Activated naive CD4-positive, alpha-beta T cell treated with anti-CD3 and anti-CD28 coated beads, Interleukin-2, amount 50 U/mL, for 16 hours (primary cell): ENCODE measurements around the gene TMX1.
"Not testable (repeated sequence)": the region's sequence is repeated elsewhere in the genome, so short reads cannot be mapped to it uniquely, and the experiment has no call there.

Experiments used
- DNase-seq: peaks from one replicate; pipeline ENCODE4 v3.0.0-alpha.2; 2020

Gene TMX1, protein sequence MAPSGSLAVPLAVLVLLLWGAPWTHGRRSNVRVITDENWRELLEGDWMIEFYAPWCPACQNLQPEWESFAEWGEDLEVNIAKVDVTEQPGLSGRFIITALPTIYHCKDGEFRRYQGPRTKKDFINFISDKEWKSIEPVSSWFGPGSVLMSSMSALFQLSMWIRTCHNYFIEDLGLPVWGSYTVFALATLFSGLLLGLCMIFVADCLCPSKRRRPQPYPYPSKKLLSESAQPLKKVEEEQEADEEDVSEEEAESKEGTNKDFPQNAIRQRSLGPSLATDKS

DNA sequence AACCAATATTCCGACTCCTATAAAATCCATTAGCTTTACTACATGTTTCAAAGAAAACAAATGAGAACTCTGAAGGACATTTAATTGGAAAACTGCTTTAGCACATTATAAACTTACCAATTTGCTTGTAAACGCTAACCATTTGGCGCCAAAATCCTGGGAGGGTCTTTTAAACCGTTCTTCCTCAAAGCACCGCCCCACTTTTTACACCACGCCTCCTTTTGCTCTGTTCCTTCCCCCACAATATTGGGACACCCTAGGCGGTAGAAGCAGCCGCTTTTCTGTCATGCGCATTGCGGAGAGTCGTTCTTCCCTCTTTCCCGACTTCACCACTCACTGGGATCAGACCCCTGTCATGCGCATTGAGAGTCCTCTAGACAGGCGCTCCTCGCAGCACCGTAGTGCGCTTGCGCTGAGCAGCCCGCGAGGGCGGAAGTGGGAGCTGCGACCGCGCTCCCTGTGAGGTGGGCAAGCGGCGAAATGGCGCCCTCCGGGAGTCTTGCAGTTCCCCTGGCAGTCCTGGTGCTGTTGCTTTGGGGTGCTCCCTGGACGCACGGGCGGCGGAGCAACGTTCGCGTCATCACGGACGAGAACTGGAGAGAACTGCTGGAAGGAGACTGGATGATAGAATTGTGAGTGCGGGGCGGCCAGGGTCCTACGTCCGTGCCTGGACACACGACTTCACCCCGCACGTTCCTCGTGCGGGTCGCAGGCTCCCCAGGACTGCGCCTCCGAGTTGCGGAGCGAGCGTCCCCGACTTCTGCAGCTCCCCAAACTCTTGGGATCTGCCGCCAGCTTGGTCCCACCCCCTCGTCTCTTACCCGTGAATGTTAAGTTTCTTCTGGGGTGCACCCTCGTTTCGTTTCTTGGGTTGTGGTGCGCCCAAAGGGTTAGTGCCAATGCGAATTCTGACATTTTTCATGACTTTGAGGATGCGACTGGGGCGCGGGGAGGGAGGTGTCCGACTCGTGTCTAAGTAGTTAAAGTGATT lies at the start of gene TMX1:
TMX1 (plus strand) TSS at position 435 of the 991 bp plus-strand sequence; CDS start at position 481, 46 bp downstream.
- peak; percentile 88 for DNase-seq

DNA sequence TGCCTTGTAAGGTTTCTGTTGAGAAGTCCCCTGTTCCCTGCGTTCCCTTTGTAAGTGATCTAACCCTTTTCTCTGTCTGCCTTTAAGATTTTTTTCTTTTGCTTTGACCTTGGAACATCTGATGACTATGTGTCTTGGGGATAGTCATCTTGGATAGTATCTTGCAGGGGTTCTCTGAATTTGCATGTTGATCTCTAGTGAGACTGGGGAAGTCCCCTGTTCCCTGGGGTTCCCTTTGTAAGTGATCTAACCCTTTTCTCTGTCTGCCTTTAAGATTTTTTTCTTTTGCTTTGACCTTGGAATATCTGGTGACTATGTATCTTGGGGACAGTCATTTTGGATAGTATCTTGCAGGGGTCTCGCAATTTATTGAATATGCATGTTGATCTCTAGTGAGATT lies 38.2 kb upstream of the TMX1 start:
- DNase-seq: no peak

DNA sequence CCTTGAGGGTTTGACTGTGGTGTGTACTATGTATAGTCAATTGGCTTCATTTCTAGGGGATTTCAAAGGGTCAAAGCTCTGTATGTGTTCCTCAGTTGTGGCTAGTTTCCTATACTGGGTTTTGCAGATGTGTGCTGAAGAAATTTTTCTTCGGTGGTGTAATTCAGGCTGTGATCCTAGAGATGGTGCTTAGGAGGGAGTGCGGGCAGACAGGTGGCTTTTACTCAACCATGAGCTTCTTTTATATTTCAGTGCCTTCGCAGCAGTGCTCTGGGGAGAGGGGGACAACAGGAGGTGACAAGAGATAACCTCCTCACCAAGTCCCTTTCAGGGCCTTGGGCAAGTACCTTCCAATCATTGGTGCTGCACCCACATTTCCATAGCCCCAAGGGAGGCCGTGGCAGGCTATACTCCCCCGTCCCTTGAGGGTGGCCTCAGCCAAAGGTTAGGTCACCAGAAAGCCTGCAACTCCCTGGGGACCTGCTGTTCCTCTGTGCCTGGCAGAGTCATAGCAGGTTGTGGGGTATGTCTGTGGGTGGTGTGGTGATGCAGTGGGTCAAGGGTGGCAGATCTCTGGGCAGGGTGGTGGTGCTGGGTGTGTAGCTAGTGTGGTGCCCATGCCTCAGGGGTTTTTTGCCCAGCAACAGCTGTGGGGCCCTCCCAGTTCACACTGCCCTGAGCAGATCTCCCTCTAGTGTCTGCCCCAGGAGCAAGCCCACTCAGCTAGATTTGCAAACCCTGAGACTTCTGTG lies 37.0 kb upstream of the TMX1 start:
- DNase-seq: no peak

DNA sequence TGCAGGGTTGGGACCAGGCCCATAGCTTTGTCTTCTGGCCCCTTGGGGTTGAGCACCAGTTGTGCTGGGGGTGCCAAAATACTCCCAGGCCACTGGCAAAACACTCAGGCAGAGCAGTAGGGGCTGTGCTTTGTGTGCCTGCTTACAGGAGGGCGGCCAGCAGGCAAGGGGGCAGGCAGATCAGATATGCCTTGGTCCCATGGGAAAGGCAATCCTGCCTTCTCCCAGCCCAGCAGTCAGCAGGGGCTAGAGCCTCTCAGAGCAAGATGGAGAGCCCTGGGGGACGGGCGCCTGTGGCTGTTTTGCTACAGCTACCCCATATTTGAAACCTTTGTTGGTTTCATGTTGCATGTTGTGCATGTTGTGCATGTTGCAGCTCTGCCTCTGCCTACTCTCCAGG lies 36.2 kb upstream of the TMX1 start:
- no peak for DNase-seq

DNA sequence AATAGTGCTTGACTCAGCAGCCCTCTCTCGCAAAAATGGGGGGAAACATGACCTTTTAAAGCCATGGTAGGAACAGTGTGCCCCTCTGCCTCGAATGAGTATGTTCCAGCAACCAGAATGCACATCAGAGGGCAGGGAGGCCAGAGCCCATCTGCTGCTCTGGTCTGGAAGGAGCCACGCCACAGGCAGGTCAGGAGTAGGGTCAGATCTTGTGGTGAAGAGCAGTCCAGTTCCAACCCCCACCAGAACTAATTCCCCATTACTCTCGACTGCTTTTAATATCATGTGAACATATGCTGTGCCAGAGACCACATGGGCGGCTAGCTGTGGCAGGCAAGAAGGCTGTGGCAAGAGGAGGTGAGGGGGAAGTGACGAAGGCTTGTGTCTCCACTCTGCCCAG lies 34.6 kb upstream of the TMX1 start:
- no peak for DNase-seq

DNA sequence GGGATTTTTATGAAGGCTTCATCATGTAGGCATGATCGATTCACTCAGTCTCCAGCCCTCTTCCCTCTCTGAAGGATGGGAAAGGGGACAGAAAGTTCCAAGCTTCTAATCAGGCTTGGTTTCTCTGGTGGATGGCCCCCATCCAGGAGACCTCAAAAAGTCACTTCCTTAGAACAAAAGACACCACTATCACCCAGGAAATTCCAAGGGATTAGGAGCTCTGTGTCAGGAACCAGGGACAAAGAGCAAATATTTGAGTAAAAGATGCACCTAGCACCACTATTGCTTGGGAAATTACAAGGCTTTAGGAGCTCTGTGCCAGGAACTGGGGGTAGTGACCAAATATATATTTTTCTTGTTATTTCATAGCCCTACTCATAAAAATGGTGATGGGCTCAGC lies 33.6 kb upstream of the TMX1 start:
- DNase-seq: no peak

DNA sequence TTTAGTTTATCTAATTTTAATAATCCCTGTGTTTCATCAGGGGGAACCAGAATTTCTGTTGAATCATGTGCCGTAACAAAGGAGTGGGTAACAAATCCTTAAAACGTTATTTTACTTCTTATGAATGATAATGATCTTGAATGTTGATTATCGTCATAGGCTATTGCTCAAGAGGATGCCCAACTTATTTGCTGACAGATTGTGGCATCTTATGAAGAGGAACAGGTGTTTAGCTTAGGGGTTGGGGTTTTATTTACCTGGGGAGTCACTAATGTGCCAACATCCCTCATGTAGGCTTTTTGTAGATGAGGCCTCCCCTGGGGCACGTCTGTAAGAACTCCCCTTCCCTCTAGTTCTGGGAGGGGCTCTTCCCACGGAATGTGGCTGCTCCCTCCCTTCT lies 32.4 kb upstream of the TMX1 start:
- DNase-seq: no peak

DNA sequence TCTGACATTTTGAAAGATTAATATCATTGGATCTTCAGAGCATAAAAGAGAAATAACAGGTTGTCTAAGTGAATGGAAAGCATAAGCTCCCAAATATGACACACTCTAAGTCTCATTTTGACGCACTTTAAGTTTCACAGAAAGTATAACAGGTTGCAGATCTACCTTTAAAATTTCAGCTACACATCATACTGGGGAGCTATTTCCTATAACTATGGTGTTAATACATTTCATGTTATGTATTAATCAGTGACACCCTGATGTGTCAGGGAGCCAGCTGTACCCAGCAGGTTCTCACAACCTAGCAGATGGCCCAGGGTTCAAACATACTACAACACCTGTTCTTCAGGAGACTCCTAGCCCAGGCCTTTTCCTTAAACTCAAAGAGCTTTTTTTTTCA lies 31.1 kb upstream of the TMX1 start:
- no peak for DNase-seq

DNA sequence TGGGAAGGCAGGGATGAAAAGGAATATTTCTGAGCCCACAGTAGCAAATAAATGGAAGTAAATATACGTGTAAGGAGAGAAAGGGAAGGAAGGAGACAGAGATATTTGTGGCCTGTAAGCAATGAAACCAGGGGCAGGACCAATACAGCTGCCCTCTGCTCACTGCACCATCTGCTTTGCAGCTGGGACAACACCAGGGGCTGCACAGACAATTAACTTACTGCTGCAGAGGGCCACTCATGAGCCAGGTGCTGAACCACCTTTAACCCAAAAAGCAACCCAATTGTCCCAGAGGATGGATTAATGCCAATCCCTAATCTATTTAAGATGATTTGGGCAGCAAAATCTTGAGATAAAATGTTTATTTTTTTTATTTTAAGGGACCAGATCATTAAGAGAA lies 30.6 kb upstream of the TMX1 start:
- DNase-seq: no peak

DNA sequence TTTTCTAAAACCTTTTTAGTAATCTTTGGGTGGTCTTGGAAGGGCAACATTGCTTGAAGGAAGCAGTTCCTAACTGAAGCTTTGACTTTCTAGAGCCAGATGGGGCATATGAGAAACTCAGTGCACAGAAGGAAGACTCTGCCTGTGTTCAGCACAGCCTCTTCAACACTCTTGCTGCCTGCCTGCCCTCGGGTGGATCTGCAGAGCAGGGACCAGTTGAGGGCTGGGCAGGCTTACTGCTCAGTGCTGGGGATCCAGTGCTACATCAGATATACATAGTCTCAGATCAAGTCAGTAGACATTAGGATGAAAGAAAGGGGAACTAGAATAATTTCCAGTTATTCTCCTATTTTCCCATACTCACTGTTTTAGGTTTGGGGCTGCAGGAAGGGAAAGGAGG lies 29.5 kb upstream of the TMX1 start:
- DNase-seq: no peak

DNA sequence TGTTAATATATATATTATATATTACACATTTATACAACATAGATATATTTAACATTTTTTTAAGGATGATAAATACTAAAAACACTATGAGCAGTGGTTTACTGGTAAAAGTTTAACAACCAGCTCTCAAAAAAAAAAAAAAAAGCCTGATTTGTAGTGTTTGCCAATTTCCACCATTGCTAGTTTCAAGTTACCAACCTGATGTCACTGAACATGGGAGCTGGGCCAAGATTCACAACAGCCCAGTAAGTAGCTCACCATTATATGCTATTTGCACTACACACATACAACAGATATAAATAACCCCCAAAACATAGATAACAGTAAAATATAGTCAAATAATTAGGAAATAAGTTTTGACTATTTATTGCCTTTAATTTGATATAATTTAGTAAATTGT lies 28.9 kb upstream of the TMX1 start:
- no peak for DNase-seq

DNA sequence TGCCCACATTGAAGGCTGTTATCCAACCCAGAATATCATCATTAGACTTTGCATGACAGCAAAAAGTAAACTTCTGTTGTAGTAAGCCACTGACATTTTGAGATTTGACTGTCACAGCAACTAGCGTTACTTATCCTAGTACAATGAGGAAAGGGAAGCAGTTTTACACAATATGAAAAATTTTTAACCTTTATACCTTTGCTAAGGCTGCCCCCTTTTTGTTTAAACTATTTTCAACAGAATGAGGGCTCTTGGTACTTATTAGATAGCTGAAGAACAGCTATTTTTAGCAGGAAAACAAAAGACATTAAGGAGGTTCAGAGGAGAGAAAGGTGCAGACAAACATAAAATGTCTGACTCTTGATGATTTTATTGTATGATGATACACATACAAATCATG lies 23.4 kb upstream of the TMX1 start:
- DNase-seq: no peak

DNA sequence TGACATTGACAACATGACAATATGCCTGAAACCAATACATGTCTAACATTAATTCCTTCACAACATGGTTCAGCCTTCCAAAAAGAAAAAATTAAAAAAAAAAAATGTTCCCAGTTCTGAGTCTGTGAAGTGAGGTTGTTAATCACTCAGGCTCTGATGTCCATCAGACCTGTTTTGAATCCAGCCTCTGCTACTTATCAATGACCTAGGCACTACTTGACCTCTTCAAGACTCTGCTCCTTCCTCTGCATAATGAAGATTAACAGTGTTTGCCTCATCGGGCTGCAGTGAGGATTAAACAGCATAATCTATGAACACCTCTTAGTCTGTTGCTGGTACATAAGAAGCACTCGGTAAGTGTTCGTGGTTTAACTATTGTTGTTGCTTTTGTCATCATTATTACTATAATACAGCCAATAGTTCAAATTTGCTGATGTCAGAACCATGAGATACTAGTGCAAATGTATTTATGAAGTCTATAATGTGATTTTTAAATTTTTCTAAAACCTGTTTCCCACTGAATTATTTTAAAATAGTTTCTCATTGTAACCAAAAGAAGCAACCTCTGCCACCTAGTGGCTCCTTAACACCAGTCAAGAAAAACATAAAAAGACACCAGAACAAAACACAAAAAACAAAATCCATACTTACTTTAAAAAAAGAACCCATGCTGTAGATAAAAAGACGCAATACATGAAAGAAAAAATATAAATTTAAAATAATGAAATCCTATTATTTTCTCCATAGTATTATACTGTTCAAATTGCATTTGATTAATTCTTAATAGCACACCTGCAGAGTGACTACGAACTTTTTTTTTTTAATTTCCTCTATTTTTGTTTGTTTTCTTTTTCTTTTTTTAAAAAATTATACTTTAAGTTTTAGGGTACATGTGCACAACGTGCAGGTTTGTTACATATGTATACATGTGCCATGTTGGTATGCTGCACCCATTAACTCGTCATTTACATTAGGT lies 20.3 kb upstream of the TMX1 start:
- DNase-seq: no peak

DNA sequence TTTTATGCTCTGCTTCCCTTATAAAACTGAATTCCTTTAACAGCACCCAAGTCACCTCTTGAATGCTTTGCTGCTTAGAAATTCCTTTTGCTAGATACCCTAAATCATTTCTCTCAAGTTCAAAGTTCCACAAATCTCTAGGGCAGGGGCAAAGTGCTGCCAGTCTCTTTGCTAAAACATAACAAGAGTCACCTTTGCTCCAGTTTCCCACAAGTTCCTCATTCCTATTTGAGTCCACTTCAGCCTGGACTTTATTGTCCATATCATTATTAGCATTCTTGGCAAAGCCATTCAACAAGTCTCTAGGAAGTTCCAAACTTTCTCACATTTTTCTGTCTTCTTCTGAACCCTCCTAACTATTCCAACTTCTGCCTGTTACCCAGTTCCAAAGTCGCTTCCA lies 16.6 kb upstream of the TMX1 start:
- not testable (repeated sequence) for DNase-seq

DNA sequence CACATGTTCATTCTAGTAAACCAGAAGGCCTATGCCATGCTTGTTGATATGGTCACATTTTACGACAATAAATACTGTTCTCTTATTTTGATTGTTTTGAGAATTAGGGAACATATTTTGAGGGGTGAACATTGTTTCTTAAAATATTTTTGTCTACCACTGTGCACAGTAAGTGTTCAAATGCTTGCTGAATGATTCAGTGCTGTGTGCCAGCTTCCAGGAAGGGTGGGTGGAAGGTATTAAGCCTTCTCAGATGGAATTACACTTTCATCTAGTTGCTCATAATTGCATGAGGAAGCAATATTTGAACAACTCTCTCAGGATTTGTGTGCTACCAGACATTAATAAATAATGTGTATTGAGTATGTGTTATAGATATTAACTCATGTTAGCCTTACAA lies 15.5 kb upstream of the TMX1 start:
- no peak for DNase-seq

DNA sequence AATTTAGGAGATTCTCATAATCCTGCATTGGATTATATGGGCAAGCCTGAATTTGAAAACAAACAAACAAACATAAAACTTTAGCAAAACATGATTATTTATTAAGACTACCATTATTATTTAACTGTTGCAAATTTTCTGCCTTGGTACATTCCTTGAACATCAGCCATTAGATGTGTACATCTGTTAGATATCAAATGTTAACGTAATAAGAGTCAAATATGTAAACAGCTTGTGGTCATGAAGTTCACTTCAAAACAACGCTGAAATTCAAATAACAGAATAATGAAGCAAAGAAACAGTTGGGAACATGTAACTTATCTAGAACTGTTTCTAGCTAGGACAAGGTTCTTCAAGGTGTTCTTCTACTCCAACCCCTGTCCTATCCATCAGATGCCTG lies 14.3 kb upstream of the TMX1 start:
- no peak for DNase-seq

DNA sequence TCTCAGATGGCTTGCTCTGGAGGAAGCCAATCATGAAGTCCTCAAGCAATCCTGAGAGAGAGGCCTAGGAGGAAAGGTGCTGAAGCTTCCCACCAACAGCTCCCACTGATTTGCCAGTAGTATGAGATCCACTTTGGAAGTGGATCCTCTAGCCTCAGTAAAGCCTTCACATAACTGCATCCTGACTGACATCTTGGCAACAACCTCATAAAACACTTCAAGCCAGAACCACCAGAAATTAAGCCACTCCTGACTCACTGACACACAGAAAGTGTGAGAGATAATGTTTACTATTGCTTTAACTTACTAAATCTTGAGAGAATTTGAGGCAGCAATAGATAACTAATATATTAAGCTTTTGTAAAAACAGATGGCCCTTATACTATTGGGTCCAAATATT lies 11.7 kb upstream of the TMX1 start:
- no peak for DNase-seq

DNA sequence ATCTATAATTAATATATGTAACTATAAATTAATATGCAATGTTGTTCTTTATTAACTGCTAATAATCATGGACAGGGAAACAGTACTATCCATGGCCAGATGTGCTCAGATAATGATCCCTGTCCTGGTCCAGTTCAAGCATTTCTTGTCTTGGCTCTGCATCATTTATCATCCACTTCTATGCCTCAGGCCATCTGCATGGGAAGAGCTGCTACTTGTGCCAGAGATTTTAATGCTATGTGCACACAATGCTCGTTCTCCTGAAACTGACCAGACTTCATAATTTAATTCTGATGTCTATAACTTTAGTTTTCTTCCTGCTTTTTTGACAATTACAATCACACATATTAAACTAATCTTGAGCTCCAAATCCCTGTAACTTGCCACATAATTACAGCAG lies 11.2 kb upstream of the TMX1 start:
- no peak for DNase-seq

DNA sequence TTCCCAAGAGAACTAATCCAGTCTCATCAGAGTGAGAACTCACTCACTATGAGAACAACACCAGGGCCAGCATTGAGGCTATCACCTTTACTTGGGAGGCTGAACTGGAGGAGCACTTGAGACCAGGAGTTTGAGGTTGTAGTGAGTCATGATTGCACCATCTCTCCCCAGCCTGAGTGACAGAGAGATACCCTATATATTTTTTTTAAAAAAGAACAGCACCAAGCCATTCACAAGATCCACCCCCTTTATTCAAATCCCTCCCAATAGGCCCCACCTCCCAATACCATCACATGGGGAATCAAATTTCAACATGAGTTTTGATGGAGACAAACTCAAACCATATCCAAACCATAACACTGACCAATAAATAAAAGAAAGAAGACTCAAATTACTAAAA lies 3.7 kb upstream of the TMX1 start:
- DNase-seq: no peak

DNA sequence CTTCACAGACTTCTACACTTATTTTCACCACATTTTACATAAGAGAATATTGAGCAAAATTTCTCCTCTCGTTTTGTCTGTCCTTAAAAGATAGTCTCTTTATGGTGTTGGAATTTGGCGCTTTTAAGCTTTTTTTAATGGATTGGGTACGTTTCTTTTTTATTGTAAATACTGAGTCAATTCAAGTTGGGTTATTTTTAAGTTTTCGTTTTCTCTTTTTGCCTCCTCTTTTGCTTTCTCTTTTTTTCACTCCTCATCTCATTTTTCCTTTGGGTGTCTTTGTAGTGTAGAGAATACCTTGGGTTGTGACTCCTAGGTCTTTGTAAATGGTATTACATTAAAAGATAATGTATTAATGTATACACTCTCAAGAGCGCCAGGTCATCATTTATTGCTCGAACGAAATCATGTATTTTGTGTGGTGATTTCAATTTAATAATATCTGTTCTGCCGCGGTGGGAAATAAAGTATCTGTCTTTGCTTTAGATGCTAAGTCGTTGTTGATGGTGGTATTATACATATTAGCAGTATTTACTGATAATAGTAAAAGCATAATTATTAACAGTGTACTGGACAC lies 845 bp downstream of the TMX1 start:
- no peak for DNase-seq

DNA sequence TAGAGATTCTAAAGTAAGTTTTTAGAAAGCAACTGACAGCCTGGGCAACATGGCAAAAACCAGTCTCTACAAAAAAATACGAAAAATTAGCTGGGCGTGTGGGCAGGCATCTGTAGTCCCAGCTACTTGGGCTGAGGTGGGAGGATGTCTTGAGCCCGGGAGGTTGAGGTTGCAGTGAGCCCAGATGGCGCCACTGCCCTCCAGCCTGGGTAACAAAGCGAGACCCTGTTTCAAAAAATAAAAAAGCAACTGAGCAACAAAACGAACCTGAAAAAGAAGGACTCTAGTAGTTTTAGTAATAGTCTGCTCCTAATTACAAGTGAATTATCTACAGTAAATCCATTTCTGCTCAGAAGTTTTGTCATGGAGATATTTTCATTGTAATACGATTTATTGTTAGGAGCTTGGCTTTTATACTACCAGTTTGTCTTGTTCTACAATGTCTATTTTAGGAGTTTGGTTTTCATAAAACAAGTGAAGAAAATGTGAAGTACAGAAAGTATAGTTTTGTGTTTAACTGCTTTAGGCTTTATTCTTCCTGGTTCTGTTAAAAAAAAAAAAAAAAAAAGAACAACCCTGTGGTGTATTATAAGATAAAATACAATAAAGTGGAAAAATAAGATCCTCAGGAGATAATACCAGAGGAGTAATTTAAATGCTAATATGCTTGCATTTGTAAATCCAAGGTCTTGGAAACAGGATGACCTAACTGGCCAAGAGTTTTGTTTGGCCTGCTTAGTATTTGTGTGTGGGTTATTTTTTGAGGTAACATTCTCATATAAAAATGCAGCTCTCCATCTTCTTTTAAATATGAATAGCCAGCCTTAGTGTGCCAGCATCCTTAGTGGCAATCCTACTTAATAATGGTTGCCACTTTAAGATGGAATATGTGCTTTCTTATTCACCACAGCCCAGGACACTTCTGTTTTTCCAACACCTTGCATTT lies 2.8 kb downstream of the TMX1 start:
- no peak for DNase-seq
